Liver (tissue), 9 donors: Measurements from ENCODE around the gene ITLN2. TPM values are rescaled to one million over a fixed set of nuclear protein-coding genes. Genes with fewer than 3 reads are reported as not detected.

Source experiments
- DNase-seq: peaks from one replicate; pipeline ENCODE4 v3.0.0-alpha.2; 2017; ENCODE audit warnings: low spot score
- H3K27ac ChIP-seq, 2 donors: one replicate each; pipeline ENCODE4 v1.7.0; 2013; ENCODE audit warnings: inconsistent platforms in 2 of 2, low read length in 2 of 2, control low read depth in 1 of 2, low read depth in 1 of 2, mild to moderate bottlenecking in 1 of 2
- H3K27me3 ChIP-seq, 4 donors: one replicate each; pipeline versions ENCODE4 v1.6.1 to v1.7.0; 2013; ENCODE audit warnings: low read length in 3 of 4, inconsistent platforms in 1 of 4, mild to moderate bottlenecking in 1 of 4, moderate library complexity in 1 of 4; ENCODE audit not compliant: control insufficient read depth in 4 of 4, insufficient read depth in 4 of 4
- H3K36me3 ChIP-seq, 4 donors: one replicate each; pipeline versions ENCODE4 v1.6.1 to v1.7.0; 2013; ENCODE audit warnings: low read length in 3 of 4, mild to moderate bottlenecking in 3 of 4, low read depth in 1 of 4, moderate library complexity in 1 of 4; ENCODE audit not compliant: control insufficient read depth in 4 of 4, insufficient read depth in 3 of 4
- H3K4me1 ChIP-seq, 4 donors: one replicate each; pipeline versions ENCODE4 v1.6.1 to v1.7.0; 2013; ENCODE audit warnings: low read length in 3 of 4, mild to moderate bottlenecking in 3 of 4, moderate library complexity in 1 of 4; ENCODE audit not compliant: control insufficient read depth in 4 of 4, insufficient read depth in 4 of 4
- H3K4me3 ChIP-seq, 3 donors: one replicate each; pipeline versions ENCODE4 v1.6.1 to v1.7.0; 2013; ENCODE audit warnings: low read length in 3 of 3, control low read depth in 1 of 3, low read depth in 1 of 3, mild to moderate bottlenecking in 1 of 3
- H3K9ac ChIP-seq, 2 donors: one replicate each; pipeline ENCODE4 v1.7.0; 2013; ENCODE audit warnings: low read length in 2 of 2, mild to moderate bottlenecking in 2 of 2, moderate library complexity in 2 of 2, control low read depth in 1 of 2, low read depth in 1 of 2
- H3K9me3 ChIP-seq, 4 donors: one replicate each; pipeline versions ENCODE4 v1.6.1 to v1.7.0; 2013; ENCODE audit warnings: low read length in 3 of 4; ENCODE audit not compliant: control insufficient read depth in 4 of 4
- CTCF ChIP-seq: fragments of 150-350 bp; IDR thresholded peaks from 2 replicates; pipeline ENCODE4 v1.5.1; 2017; ENCODE audit warnings: improper control_type of control experiment, low read depth, low read length; ENCODE audit not compliant: missing input control
- EGR1 ChIP-seq, 2 donors: IDR thresholded peaks; 2 replicates each; pipeline ENCODE4 v1.6.1; 2016 to 2018; ENCODE audit warnings: antibody characterized with exemption in 2 of 2, low read depth in 2 of 2
- FOXA1 ChIP-seq: IDR thresholded peaks from 2 replicates; pipeline ENCODE4 v1.6.1; 2016; ENCODE audit warnings: antibody characterized with exemption
- FOXA2 ChIP-seq: IDR thresholded peaks from 2 replicates; pipeline ENCODE4 v1.6.1; 2016; ENCODE audit warnings: antibody characterized with exemption
- GABPA ChIP-seq, 2 donors: IDR thresholded peaks in 1 of 2; conservative IDR thresholded peaks in 1 of 2; 2 replicates each; pipeline ENCODE4 v1.6.1; 2016; ENCODE audit warnings: antibody characterized with exemption in 2 of 2, mild to moderate bottlenecking in 1 of 2, moderate library complexity in 1 of 2
- HNF4A ChIP-seq, 2 donors: conservative IDR thresholded peaks; 2 replicates each; pipeline ENCODE4 v1.6.1; 2016; ENCODE audit warnings: antibody characterized with exemption in 2 of 2, mild to moderate bottlenecking in 2 of 2
- MAX ChIP-seq: IDR thresholded peaks from 2 replicates; pipeline ENCODE4 v1.6.1; 2016; ENCODE audit warnings: antibody characterized with exemption
- NR2F2 ChIP-seq: IDR thresholded peaks from 2 replicates; pipeline ENCODE4 v1.6.1; 2016; ENCODE audit warnings: antibody characterized with exemption
- RAD21 ChIP-seq, 2 donors: IDR thresholded peaks; 2 replicates each; pipeline ENCODE4 v1.6.1; 2016; ENCODE audit warnings: antibody characterized with exemption in 2 of 2, mild to moderate bottlenecking in 2 of 2
- REST ChIP-seq: IDR thresholded peaks from 2 replicates; pipeline ENCODE4 v1.6.1; 2016; ENCODE audit warnings: antibody characterized with exemption, mild to moderate bottlenecking
- RXRA ChIP-seq, 2 donors: IDR thresholded peaks; 2 replicates each; pipeline ENCODE4 v1.6.1; 2017 to 2018; ENCODE audit warnings: antibody characterized with exemption in 2 of 2, mild to moderate bottlenecking in 1 of 2
- SP1 ChIP-seq: IDR thresholded peaks from 2 replicates; pipeline ENCODE4 v1.6.1; 2018; ENCODE audit warnings: antibody characterized with exemption, mild to moderate bottlenecking
- TAF1 ChIP-seq: conservative IDR thresholded peaks from 2 replicates; pipeline ENCODE4 v1.6.1; 2016; ENCODE audit warnings: antibody characterized with exemption, mild to moderate bottlenecking
- YY1 ChIP-seq: IDR thresholded peaks from 2 replicates; pipeline ENCODE4 v1.6.1; 2016; ENCODE audit warnings: antibody characterized with exemption, mild to moderate bottlenecking
- ZBTB33 ChIP-seq: IDR thresholded peaks from 2 replicates; pipeline ENCODE4 v1.6.1; 2016; ENCODE audit warnings: antibody characterized with exemption
- WGBS: extraction: QIAGEN DNeasy Blood & Tissue Kit; methylation state at CpG from one replicate; pipeline ENCODE4 v1.1.7; 2013; 5-methylcytosine and 5-hydroxymethylcytosine counted together
- polyA plus RNA-seq, 2 donors: library from polyadenylated mRNA; stranded (reverse) in 1 of 2; unstranded in 1 of 2; fragments of 200-250 nt in 1 of 2; fragments of >200 nt in 1 of 2; fragmentation: Nextera tagmentation in 1 of 2; extraction: Ambion mirVana in 1 of 2; gene quantifications; one replicate each; pipeline versions ENCODE4 v1.2.1 to v1.2.3, GENCODE V29; 2013 to 2015
- total RNA-seq, 2 donors: library from RNA; depleted of rRNA; stranded (reverse); fragments of >200 nt; gene quantifications; one replicate each; pipeline ENCODE4 v1.2.3, GENCODE V29; 2014
- donor health status: healthy.
- donor health status: healthy.
- donor health status: healthy.
- donor health status: healthy.
- donor health status: healthy.

ITLN2 gene
- total and polyA plus RNA-seq, 4 donors, result 0.12 to 0.50 TPM; not detected in 2

- Histone ChIP-seq H3K36me3 (no peaks in the 10 kb centered on the region), H3K9me3 (no peaks in the 10 kb centered on the region), H3K4me1 (peaks cover 0 to under 1% (median 0%) of the 10 kb centered on the region in 4 donors), H3K9ac (no peak overlapping the region), H3K27me3 (no peaks in the 10 kb centered on the region), H3K27ac (no peak overlapping the region), H3K4me3 (no peak overlapping the region)
- TF ChIP-seq HNF4A (conservative IDR thresholded peaks at IDR 0.05) (no peak), FOXA2 (no peak), ZBTB33 (no peak), SP1 (no peak), FOXA1 (no peak), REST (no peak), RAD21 (IDR thresholded peaks at IDR 0.05) (no peak), TAF1 (no peak), YY1 (no peak)
- DNase-seq, result no peak
- 93% methylated on average over 4 of the region's 4 CpGs for WGBS
Observed at GRCh38 chr1:160973491-160973890, 18.9 kb upstream of the ITLN2 start.

GRCh38 chr1:160972939-160973338 is 18.3 kb upstream of the ITLN2 start:
- TF ChIP-seq FOXA2, result no peak
- no peak for TF ChIP-seq YY1
- TF ChIP-seq EGR1 (IDR thresholded peaks at IDR 0.05; ENCODE audit: low read depth in 2 of 2), result no peak
- no peak for TF ChIP-seq ZBTB33
- no peak for TF ChIP-seq NR2F2
- Histone ChIP-seq H3K4me1 (no peaks in the 10 kb centered on the region), H3K27ac (no peak overlapping the region), H3K4me3 (no peak overlapping the region), H3K27me3 (no peaks in the 10 kb centered on the region), H3K9me3 (no peaks in the 10 kb centered on the region), H3K9ac (no peak overlapping the region), H3K36me3 (no peaks in the 10 kb centered on the region)
- WGBS, result 52% methylated on average over 3 of the region's 3 CpGs
- no peak for DNase-seq

- Histone ChIP-seq H3K9ac (no peak overlapping the region), H3K9me3 (no peaks in the 10 kb centered on the region), H3K36me3 (no peaks in the 10 kb centered on the region), H3K27me3 (no peaks in the 10 kb centered on the region), H3K4me1 (no peaks in the 10 kb centered on the region), H3K27ac (no peak overlapping the region), H3K4me3 (no peak overlapping the region)
- 65% methylated on average over 6 of the region's 6 CpGs for WGBS
- no peak for DNase-seq
- no peak for TF ChIP-seq FOXA1
- TF ChIP-seq GABPA (IDR thresholded peaks at IDR 0.05 in 1 of 2, conservative IDR thresholded peaks at IDR 0.05 in 1 of 2), result no peak
- TF ChIP-seq FOXA2, result no peak
- no peak for TF ChIP-seq SP1
- TF ChIP-seq YY1, result no peak
- TF ChIP-seq RXRA (IDR thresholded peaks at IDR 0.05), result no peak
- no peak for TF ChIP-seq MAX
- no peak for TF ChIP-seq CTCF
- no peak for TF ChIP-seq TAF1
- no peak for TF ChIP-seq ZBTB33
- no peak for TF ChIP-seq RAD21 (IDR thresholded peaks at IDR 0.05)
Observed at GRCh38 chr1:160971618-160972056, 17.0 kb upstream of the ITLN2 start.
